HG03139 (cell line): ENCODE measurements around the gene ADGRG1.

ENCODE experiments used
- ATAC-seq: cut with Tn5 transposase; IDR thresholded peaks from one replicate; pipeline ENCODE4 v1.9.1; 2021; ENCODE audit not compliant: unreplicated experiment

Gene ADGRG1

DNA sequence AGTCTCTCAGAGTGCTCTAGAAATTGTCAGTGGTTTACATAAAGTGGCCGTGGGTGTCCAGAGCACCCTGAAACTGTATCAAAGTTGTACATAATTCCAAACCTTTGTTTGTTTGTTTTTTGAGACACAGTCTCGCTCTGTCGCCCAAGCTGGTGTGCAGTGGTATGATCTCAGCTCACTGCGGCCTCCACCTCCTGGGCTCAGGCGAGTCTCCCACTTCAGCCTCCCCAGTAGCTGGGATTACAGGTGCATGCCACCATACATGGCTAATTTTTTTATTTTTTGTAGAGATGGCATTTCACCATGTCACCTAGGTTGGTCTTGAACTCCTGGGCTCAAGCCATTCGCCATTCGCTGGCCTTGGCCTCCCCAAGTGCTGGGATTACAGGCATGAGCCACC, 24.3 kb upstream of the ADGRG1 start:
- no peak for ATAC-seq

DNA sequence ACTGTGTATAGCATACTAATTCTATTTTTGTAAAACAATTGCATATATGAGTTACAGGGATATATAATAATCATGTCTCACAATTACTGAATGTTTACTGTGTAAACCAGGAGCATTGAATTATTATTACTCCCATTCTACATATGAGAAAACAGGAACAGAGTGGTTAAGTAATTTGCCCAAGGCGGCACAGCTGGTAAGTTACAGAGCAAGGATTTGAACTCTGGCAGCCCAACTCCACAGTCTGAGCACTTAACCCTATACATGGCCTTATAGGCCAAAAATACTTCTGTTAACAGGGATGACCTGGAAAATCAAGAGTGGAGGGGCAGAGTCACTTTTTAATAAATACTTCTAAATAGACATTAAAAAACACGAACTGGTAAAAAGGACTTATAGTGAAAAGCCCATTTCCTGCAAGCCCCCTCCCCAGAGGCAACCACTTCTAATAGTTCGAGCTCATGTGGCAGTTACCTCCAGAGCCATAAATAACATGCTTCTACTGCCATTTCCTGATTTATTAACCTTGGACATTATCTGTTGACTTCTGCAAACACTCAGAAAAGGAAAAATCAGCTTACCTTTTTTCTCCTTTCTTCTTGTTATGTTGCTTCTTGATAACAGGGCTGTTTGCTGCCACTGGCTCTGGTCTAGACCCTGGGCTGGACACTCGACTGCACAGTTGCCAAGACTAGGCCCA, 22.1 kb upstream of the ADGRG1 start:
- ATAC-seq = no peak

- ATAC-seq = no peak
Measured at GRCh38 chr16:57606847-57607501, 21.5 kb upstream of the ADGRG1 start.

DNA sequence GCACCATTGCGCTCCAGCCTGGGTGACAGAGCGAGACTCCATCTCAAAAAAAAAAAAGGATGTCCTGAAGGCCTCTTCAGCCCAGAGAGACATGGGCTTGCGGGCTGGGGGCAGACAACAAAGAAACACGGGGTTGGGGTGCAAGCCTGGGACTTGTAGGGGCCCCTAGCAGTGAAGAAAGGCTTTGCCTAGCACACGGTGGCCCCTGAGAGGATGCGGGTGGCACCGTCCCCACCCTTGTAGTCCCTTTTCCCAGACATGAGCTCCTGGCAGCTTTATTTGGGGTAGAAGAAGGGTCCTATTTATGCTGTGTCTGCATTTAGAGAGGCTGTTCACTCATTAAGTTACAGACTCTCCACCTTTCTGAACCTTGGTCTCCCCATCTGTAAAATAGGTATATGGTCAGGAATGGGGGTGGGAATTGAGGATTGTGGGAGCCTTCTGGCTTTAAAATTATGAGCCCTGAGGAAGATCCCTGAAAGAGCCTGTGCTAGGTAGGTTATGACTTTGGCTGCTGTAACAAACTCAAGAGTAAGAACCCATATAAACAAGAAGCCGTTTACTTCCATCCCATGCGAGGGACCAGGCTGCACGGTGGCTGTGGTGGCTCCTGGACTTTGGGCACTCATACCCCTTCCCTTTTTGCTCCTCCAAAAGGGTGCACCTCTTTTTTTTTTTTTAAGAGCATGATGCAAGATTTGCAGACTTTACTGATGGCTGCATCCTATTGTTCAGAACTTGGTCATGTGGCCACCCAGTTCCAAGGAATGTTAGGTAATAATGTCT, 20.6 kb upstream of the ADGRG1 start:
- ATAC-seq = no peak

- ATAC-seq = no peak
Measured at GRCh38 chr16:57608462-57609113, 19.8 kb upstream of the ADGRG1 start.

GRCh38 chr16:57609541-57610401, 18.7 kb upstream of the ADGRG1 start:
- ATAC-seq = peak; percentile 89

- ATAC-seq = no peak
Measured at GRCh38 chr16:57610611-57611010, 17.8 kb upstream of the ADGRG1 start.

DNA sequence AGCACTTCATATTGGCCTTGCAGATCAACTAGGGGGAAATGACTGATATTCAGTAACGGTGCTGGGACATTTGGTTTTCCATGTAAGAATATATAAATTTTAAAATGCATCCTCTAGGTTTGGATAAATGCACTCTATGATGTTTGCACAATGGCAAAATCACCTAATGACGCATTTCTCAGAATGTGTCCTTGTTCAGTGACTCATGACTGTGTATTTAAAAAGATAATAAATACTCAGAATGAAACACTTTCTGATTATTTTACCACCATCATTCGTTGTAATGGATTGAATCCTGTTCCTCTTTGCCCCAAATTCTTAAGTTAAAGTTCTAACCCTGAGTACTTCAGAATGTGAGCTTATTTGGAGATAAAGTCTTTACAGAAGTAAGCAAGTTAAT, 17.2 kb upstream of the ADGRG1 start:
- no peak for ATAC-seq

DNA sequence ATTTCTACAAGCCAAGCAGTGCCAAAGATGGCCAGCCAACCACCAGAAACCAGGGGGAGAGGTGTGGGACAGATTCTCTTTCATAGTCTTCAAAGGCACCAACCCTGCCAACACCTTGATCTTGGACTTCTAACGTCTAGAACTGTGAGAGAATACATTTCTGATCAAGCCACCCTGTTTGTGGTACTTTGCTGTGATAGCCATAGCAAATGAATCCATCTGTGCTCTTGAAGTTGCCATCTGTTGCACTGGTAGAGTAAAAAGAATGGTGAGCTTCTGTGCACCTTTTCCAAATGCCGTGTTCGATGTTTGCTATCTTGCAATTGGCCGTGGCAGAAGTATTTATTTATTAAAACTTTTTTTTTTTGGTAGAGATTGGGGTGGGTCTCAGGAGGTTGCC, 16.7 kb upstream of the ADGRG1 start:
- no peak for ATAC-seq

- no peak for ATAC-seq
Measured at GRCh38 chr16:57612494-57612893, 15.9 kb upstream of the ADGRG1 start.

DNA sequence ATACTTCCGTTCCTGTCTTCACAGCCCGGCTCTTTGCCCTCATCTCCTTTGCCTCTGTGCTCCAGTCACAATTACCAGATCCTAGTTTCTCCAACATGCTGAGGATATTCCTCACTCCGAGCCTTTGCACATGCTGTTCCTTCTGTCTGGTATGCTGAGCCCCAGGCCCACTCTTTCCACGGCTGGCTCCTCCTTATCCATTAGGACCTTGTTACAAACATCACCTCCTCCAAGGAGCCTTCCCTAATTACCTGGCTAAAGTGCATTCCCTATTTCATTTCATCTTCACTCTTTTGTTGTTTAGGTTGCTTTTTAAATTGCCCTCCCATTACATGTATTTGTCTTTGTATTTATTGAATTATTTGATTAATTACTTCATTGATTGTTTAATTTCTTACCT, 14.9 kb upstream of the ADGRG1 start:
- ATAC-seq = no peak

- no peak for ATAC-seq
Measured at GRCh38 chr16:57614536-57614935, 13.9 kb upstream of the ADGRG1 start.

- no peak for ATAC-seq
Measured at GRCh38 chr16:57614944-57615343, 13.5 kb upstream of the ADGRG1 start.

GRCh38 chr16:57615813-57616212, 12.6 kb upstream of the ADGRG1 start:
- no peak for ATAC-seq

DNA sequence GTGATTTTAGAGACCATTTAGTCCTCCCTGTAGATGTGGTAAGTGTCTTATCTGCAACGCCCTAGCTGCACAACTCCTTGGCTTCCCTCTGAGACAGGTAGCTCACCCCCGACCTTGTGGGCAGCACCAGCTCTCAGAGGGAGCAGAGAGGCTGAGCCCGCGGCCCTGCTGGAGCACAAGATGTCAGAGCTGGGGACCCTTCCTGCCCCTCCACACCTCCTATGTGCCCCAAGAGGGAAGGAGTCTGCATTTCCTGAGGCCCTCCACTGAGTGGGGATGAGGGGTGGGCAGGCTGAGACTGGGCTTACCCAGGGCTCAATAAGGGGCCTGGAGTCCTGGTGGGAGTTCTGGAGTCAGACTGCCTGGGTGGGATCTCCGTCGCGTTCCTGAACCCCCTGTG, 12.2 kb upstream of the ADGRG1 start:
- no peak for ATAC-seq

DNA sequence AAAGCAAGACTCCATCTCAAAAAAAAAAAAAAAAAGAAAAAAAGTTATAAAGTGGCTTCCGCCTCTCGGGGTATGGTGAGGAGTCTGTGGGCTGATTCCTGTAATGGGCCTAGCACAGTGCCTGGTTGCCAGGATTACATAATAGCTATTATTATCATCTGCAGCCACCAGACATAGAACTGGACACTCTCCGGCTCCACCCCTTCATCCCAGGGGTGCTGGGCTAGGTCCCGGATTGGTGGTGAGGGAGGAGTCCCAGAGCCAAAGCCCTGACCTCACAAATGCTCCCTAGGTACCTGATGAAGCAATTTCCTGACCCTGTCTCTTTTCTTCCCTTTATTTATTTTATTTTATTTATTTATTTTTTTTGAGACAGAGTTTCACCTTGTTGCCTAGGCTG, 11.6 kb upstream of the ADGRG1 start:
- no peak for ATAC-seq

GRCh38 chr16:57617604-57618111, 10.8 kb upstream of the ADGRG1 start:
- no peak for ATAC-seq

DNA sequence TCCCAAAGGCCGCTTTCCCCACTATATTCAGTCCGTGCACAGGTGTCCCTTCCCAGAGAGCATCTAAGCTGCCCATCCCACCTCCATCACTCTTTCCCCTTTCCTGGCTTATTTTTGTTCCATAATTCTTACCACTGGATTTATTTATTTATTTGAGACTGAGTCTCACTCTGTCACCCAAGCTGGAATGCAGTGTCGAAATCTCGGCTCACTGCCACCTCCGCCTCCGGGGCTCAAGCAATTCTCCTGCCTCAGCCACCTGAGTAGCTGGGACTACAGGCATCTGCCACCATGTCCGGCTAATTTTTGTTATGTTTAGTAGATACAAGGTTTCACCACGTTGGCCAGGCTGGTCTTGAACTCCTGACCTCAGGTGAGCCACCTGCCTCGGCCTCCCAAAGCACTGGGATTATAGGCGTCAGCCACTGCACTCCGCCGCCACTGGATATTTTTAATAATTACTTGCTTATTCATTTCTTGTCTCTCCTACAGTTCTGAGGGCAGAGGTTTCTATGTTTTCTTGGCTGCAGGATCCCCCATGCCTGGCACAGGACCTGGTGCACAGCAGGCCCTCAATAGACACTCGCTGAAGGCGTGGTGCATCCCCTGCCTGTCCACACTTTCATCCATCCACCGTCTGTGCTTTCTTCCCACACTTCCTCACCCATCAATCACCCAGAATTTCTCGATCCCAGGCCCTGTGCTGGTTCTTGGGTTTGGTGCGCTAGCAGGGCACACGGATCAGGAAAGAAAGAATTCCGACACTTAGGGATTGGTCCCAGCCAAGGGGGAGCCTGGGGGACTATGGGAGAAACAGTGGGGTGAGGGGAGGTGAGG, 9.9 kb upstream of the ADGRG1 start:
- no peak for ATAC-seq

GRCh38 chr16:57619133-57619605, 9.3 kb upstream of the ADGRG1 start:
- no peak for ATAC-seq
